Liver (tissue), 9 donors: Measurements from ENCODE around the gene WDFY1. TPM values are rescaled to one million over a fixed set of nuclear protein-coding genes. Genes with fewer than 3 reads are reported as not detected.

Experiments used
- DNase-seq: peaks from one replicate; pipeline ENCODE4 v3.0.0-alpha.2; 2017; ENCODE audit warnings: low spot score
- H3K27ac ChIP-seq, 2 donors: one replicate each; pipeline ENCODE4 v1.7.0; 2013; ENCODE audit warnings: inconsistent platforms in 2 of 2, low read length in 2 of 2, control low read depth in 1 of 2, low read depth in 1 of 2, mild to moderate bottlenecking in 1 of 2
- H3K27me3 ChIP-seq, 4 donors: one replicate each; pipeline versions ENCODE4 v1.6.1 to v1.7.0; 2013; ENCODE audit warnings: low read length in 3 of 4, inconsistent platforms in 1 of 4, mild to moderate bottlenecking in 1 of 4, moderate library complexity in 1 of 4; ENCODE audit not compliant: control insufficient read depth in 4 of 4, insufficient read depth in 4 of 4
- H3K36me3 ChIP-seq, 4 donors: one replicate each; pipeline versions ENCODE4 v1.6.1 to v1.7.0; 2013; ENCODE audit warnings: low read length in 3 of 4, mild to moderate bottlenecking in 3 of 4, low read depth in 1 of 4, moderate library complexity in 1 of 4; ENCODE audit not compliant: control insufficient read depth in 4 of 4, insufficient read depth in 3 of 4
- H3K4me1 ChIP-seq, 4 donors: one replicate each; pipeline versions ENCODE4 v1.6.1 to v1.7.0; 2013; ENCODE audit warnings: low read length in 3 of 4, mild to moderate bottlenecking in 3 of 4, moderate library complexity in 1 of 4; ENCODE audit not compliant: control insufficient read depth in 4 of 4, insufficient read depth in 4 of 4
- H3K4me3 ChIP-seq, 3 donors: one replicate each; pipeline versions ENCODE4 v1.6.1 to v1.7.0; 2013; ENCODE audit warnings: low read length in 3 of 3, control low read depth in 1 of 3, low read depth in 1 of 3, mild to moderate bottlenecking in 1 of 3
- H3K9ac ChIP-seq, 2 donors: one replicate each; pipeline ENCODE4 v1.7.0; 2013; ENCODE audit warnings: low read length in 2 of 2, mild to moderate bottlenecking in 2 of 2, moderate library complexity in 2 of 2, control low read depth in 1 of 2, low read depth in 1 of 2
- H3K9me3 ChIP-seq, 4 donors: one replicate each; pipeline versions ENCODE4 v1.6.1 to v1.7.0; 2013; ENCODE audit warnings: low read length in 3 of 4; ENCODE audit not compliant: control insufficient read depth in 4 of 4
- ATF3 ChIP-seq: IDR thresholded peaks from 2 replicates; pipeline ENCODE4 v1.6.1; 2016; ENCODE audit warnings: antibody characterized with exemption
- EGR1 ChIP-seq, 2 donors: IDR thresholded peaks; 2 replicates each; pipeline ENCODE4 v1.6.1; 2016 to 2018; ENCODE audit warnings: antibody characterized with exemption in 2 of 2, low read depth in 2 of 2
- FOXA1 ChIP-seq: IDR thresholded peaks from 2 replicates; pipeline ENCODE4 v1.6.1; 2016; ENCODE audit warnings: antibody characterized with exemption
- FOXA2 ChIP-seq: IDR thresholded peaks from 2 replicates; pipeline ENCODE4 v1.6.1; 2016; ENCODE audit warnings: antibody characterized with exemption
- GABPA ChIP-seq, 2 donors: IDR thresholded peaks in 1 of 2; conservative IDR thresholded peaks in 1 of 2; 2 replicates each; pipeline ENCODE4 v1.6.1; 2016; ENCODE audit warnings: antibody characterized with exemption in 2 of 2, mild to moderate bottlenecking in 1 of 2, moderate library complexity in 1 of 2
- HNF4A ChIP-seq, 2 donors: conservative IDR thresholded peaks; 2 replicates each; pipeline ENCODE4 v1.6.1; 2016; ENCODE audit warnings: antibody characterized with exemption in 2 of 2, mild to moderate bottlenecking in 2 of 2
- HNF4G ChIP-seq: IDR thresholded peaks from 2 replicates; pipeline ENCODE4 v1.6.1; 2016; ENCODE audit warnings: antibody characterized with exemption
- JUND ChIP-seq, 2 donors: IDR thresholded peaks; 2 replicates each; pipeline ENCODE4 v1.6.1; 2016; ENCODE audit warnings: antibody characterized with exemption in 2 of 2
- MAX ChIP-seq: IDR thresholded peaks from 2 replicates; pipeline ENCODE4 v1.6.1; 2016; ENCODE audit warnings: antibody characterized with exemption
- NR2F2 ChIP-seq: IDR thresholded peaks from 2 replicates; pipeline ENCODE4 v1.6.1; 2016; ENCODE audit warnings: antibody characterized with exemption
- RAD21 ChIP-seq, 2 donors: IDR thresholded peaks; 2 replicates each; pipeline ENCODE4 v1.6.1; 2016; ENCODE audit warnings: antibody characterized with exemption in 2 of 2, mild to moderate bottlenecking in 2 of 2
- REST ChIP-seq: IDR thresholded peaks from 2 replicates; pipeline ENCODE4 v1.6.1; 2016; ENCODE audit warnings: antibody characterized with exemption, mild to moderate bottlenecking
- RXRA ChIP-seq, 2 donors: IDR thresholded peaks; 2 replicates each; pipeline ENCODE4 v1.6.1; 2017 to 2018; ENCODE audit warnings: antibody characterized with exemption in 2 of 2, mild to moderate bottlenecking in 1 of 2
- SP1 ChIP-seq: IDR thresholded peaks from 2 replicates; pipeline ENCODE4 v1.6.1; 2018; ENCODE audit warnings: antibody characterized with exemption, mild to moderate bottlenecking
- TAF1 ChIP-seq: conservative IDR thresholded peaks from 2 replicates; pipeline ENCODE4 v1.6.1; 2016; ENCODE audit warnings: antibody characterized with exemption, mild to moderate bottlenecking
- YY1 ChIP-seq: IDR thresholded peaks from 2 replicates; pipeline ENCODE4 v1.6.1; 2016; ENCODE audit warnings: antibody characterized with exemption, mild to moderate bottlenecking
- WGBS: extraction: QIAGEN DNeasy Blood & Tissue Kit; methylation state at CpG from one replicate; pipeline ENCODE4 v1.1.7; 2013; 5-methylcytosine and 5-hydroxymethylcytosine counted together
- polyA plus RNA-seq, 2 donors: library from polyadenylated mRNA; stranded (reverse) in 1 of 2; unstranded in 1 of 2; fragments of 200-250 nt in 1 of 2; fragments of >200 nt in 1 of 2; fragmentation: Nextera tagmentation in 1 of 2; extraction: Ambion mirVana in 1 of 2; gene quantifications; one replicate each; pipeline versions ENCODE4 v1.2.1 to v1.2.3, GENCODE V29; 2013 to 2015
- total RNA-seq, 2 donors: library from RNA; depleted of rRNA; stranded (reverse); fragments of >200 nt; gene quantifications; one replicate each; pipeline ENCODE4 v1.2.3, GENCODE V29; 2014
- TF ChIP-seq, protein P1 (sequence below): IDR thresholded peaks from 2 replicates; pipeline ENCODE4 v1.6.1; 2016; ENCODE audit warnings: antibody characterized with exemption
- TF ChIP-seq, protein P2 (sequence below): fragments of 150-350 bp; IDR thresholded peaks from 2 replicates; pipeline ENCODE4 v1.5.1; 2017; ENCODE audit warnings: improper control_type of control experiment, low read depth, low read length; ENCODE audit not compliant: missing input control
- donor health status: healthy.
- donor health status: healthy.
- donor health status: healthy.
- donor health status: healthy.
- donor health status: healthy.

The WDFY1 gene
- total and polyA plus RNA-seq, 4 donors = 12.0 to 34.2 (median 24.1) TPM

- Histone ChIP-seq H3K9me3 (no peaks in the 10 kb centered on the region), H3K4me1 (peaks cover 0 to 2% (median 0%) of the 10 kb centered on the region in 4 donors), H3K4me3 (no peak overlapping the region), H3K27me3 (no peaks in the 10 kb centered on the region), H3K9ac (no peak overlapping the region), H3K36me3 (peaks cover 8 to 42% (median 18%) of the 10 kb centered on the region in 4 donors), H3K27ac (no peak overlapping the region)
- no peak for DNase-seq
- WGBS = 97% methylated on average over 8 of the region's 8 CpGs
- TF ChIP-seq GABPA (IDR thresholded peaks at IDR 0.05 in 1 of 2, conservative IDR thresholded peaks at IDR 0.05 in 1 of 2) = no peak
- no peak for TF ChIP-seq FOXA1
- no peak for TF ChIP-seq JUND (IDR thresholded peaks at IDR 0.05)
- no peak for TF ChIP-seq SP1
- TF ChIP-seq NR2F2 = no peak
- no peak for TF ChIP-seq HNF4A (conservative IDR thresholded peaks at IDR 0.05)
- TF ChIP-seq, protein P1, sequence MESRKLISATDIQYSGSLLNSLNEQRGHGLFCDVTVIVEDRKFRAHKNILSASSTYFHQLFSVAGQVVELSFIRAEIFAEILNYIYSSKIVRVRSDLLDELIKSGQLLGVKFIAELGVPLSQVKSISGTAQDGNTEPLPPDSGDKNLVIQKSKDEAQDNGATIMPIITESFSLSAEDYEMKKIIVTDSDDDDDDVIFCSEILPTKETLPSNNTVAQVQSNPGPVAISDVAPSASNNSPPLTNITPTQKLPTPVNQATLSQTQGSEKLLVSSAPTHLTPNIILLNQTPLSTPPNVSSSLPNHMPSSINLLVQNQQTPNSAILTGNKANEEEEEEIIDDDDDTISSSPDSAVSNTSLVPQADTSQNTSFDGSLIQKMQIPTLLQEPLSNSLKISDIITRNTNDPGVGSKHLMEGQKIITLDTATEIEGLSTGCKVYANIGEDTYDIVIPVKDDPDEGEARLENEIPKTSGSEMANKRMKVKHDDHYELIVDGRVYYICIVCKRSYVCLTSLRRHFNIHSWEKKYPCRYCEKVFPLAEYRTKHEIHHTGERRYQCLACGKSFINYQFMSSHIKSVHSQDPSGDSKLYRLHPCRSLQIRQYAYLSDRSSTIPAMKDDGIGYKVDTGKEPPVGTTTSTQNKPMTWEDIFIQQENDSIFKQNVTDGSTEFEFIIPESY = no peak
- TF ChIP-seq FOXA2 = no peak
- TF ChIP-seq, protein P2, sequence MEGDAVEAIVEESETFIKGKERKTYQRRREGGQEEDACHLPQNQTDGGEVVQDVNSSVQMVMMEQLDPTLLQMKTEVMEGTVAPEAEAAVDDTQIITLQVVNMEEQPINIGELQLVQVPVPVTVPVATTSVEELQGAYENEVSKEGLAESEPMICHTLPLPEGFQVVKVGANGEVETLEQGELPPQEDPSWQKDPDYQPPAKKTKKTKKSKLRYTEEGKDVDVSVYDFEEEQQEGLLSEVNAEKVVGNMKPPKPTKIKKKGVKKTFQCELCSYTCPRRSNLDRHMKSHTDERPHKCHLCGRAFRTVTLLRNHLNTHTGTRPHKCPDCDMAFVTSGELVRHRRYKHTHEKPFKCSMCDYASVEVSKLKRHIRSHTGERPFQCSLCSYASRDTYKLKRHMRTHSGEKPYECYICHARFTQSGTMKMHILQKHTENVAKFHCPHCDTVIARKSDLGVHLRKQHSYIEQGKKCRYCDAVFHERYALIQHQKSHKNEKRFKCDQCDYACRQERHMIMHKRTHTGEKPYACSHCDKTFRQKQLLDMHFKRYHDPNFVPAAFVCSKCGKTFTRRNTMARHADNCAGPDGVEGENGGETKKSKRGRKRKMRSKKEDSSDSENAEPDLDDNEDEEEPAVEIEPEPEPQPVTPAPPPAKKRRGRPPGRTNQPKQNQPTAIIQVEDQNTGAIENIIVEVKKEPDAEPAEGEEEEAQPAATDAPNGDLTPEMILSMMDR = no peak
- no peak for TF ChIP-seq HNF4G
- no peak for TF ChIP-seq EGR1 (IDR thresholded peaks at IDR 0.05; ENCODE audit: low read depth in 2 of 2)
- no peak for TF ChIP-seq REST
- no peak for TF ChIP-seq RXRA (IDR thresholded peaks at IDR 0.05)
- TF ChIP-seq YY1 = no peak
- TF ChIP-seq MAX = no peak
- no peak for TF ChIP-seq TAF1
- no peak for TF ChIP-seq RAD21 (IDR thresholded peaks at IDR 0.05)
- TF ChIP-seq ATF3 = no peak
Observed at GRCh38 chr2:223894009-223894408, 51.1 kb downstream of the WDFY1 start.
